GM12878 (cell line): ENCODE data around the gene ADCY10.

Source experiments
- EGR1 ChIP-seq, 2 experiments: IDR thresholded peaks; 1 replicate in 1 of 2; 2 replicates in 1 of 2; pipeline ENCODE4 v1.6.1; 2011 to 2012; ENCODE audit warnings: low read depth in 2 of 2, low read length in 2 of 2, borderline replicate concordance in 1 of 2, mild to moderate bottlenecking in 1 of 2, moderate library complexity in 1 of 2
- ESRRA ChIP-seq: IDR thresholded peaks from 2 replicates; pipeline ENCODE4 v1.6.1; 2012; ENCODE audit warnings: mild to moderate bottlenecking, low read length, improper control_type of control experiment
- EZH2 ChIP-seq: IDR thresholded peaks from 2 replicates; pipeline ENCODE4 v1.6.1; 2012; ENCODE audit warnings: low read depth, mild to moderate bottlenecking, control low read depth, inconsistent platforms, low read length, borderline replicate concordance; ENCODE audit not compliant: control insufficient read depth
- FOXM1 ChIP-seq: IDR thresholded peaks from 2 replicates; pipeline ENCODE4 v1.6.1; 2012; ENCODE audit warnings: low read depth, mild to moderate bottlenecking, inconsistent platforms, low read length, moderate library complexity
- MAX ChIP-seq: IDR thresholded peaks from 2 replicates; pipeline ENCODE4 v1.6.1; 2012; ENCODE audit warnings: low read depth, low read length, improper control_type of control experiment
- POLR2A ChIP-seq: IDR thresholded peaks from 2 replicates; pipeline ENCODE4 v1.6.1; 2011; ENCODE audit warnings: low read depth, mild to moderate bottlenecking, low read length
- POLR2AphosphoS5 ChIP-seq: IDR thresholded peaks from 2 replicates; pipeline ENCODE4 v1.6.1; 2011; ENCODE audit warnings: mild to moderate bottlenecking, low read length, inconsistent platforms
- RAD21 ChIP-seq: IDR thresholded peaks from 2 replicates; pipeline ENCODE4 v1.6.1; 2011; ENCODE audit warnings: mild to moderate bottlenecking, low read depth, low read length, moderate library complexity; ENCODE audit not compliant: insufficient read depth
- TAF1 ChIP-seq: IDR thresholded peaks from 2 replicates; pipeline ENCODE4 v1.6.1; 2011; ENCODE audit warnings: mild to moderate bottlenecking, low read depth, low read length, borderline replicate concordance
- TF ChIP-seq, protein P1 (sequence below), 3 experiments: IDR thresholded peaks in 2 of 3; conservative IDR thresholded peaks in 1 of 3; 2 replicates each; pipeline ENCODE4 v1.5.1; 2011; ENCODE audit warnings: low read depth in 3 of 3, low read length in 3 of 3, mild to moderate bottlenecking in 3 of 3, control low read depth in 2 of 3, moderate library complexity in 2 of 3, inconsistent platforms in 1 of 3, mixed read lengths in 1 of 3; ENCODE audit not compliant: control insufficient read depth in 2 of 3, insufficient read depth in 1 of 3; ENCODE audit errors: extremely low read depth in 1 of 3

GRCh38 chr1:167826127-167826526, 87.8 kb downstream of the ADCY10 start:
- no peak for TF ChIP-seq TAF1
- no peak for TF ChIP-seq FOXM1
- TF ChIP-seq POLR2AphosphoS5, result no peak
- TF ChIP-seq, protein P1, sequence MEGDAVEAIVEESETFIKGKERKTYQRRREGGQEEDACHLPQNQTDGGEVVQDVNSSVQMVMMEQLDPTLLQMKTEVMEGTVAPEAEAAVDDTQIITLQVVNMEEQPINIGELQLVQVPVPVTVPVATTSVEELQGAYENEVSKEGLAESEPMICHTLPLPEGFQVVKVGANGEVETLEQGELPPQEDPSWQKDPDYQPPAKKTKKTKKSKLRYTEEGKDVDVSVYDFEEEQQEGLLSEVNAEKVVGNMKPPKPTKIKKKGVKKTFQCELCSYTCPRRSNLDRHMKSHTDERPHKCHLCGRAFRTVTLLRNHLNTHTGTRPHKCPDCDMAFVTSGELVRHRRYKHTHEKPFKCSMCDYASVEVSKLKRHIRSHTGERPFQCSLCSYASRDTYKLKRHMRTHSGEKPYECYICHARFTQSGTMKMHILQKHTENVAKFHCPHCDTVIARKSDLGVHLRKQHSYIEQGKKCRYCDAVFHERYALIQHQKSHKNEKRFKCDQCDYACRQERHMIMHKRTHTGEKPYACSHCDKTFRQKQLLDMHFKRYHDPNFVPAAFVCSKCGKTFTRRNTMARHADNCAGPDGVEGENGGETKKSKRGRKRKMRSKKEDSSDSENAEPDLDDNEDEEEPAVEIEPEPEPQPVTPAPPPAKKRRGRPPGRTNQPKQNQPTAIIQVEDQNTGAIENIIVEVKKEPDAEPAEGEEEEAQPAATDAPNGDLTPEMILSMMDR (IDR thresholded peaks at IDR 0.05 in 2 of 3, conservative IDR thresholded peaks at IDR 0.05 in 1 of 3; ENCODE audit: control insufficient read depth in 2 of 3, extremely low read depth in 1 of 3, insufficient read depth in 1 of 3, low read depth in 3 of 3, low read length in 3 of 3), result no peak
- no peak for TF ChIP-seq MAX
- TF ChIP-seq POLR2A, result no peak
- TF ChIP-seq EGR1 (IDR thresholded peaks at IDR 0.05; ENCODE audit: borderline replicate concordance in 1 of 2, low read depth in 2 of 2, low read length in 2 of 2), result no peak
- no peak for TF ChIP-seq EZH2
- no peak for TF ChIP-seq ESRRA
- no peak for TF ChIP-seq RAD21
